Activated B cell treated with CpG ODN at 0.5 μM for 24 hours (primary cell): ENCODE measurements around the gene HSD17B2. TPM values are rescaled to one million over a fixed set of nuclear protein-coding genes. Genes with fewer than 3 reads are reported as not detected.

Experiments
- ATAC-seq: fragments of 200-7000 bp; cut with Tn5 transposase; one replicate; pipeline ENCODE4 v1.10.0; 2021; ENCODE audit warnings: low read depth, mild to moderate bottlenecking, moderate library complexity
- CTCF ChIA-PET: fragments of 350-600 bp; sonication (Branson Sonifier 250); formaldehyde crosslinking; loops from one replicate; lab custom pipeline; 2021; ENCODE audit warnings: antibody characterized with exemption; lab: Charles Lee
- POLR2A ChIA-PET: fragments of 350-600 bp; sonication (Branson Sonifier 250); formaldehyde crosslinking; loops from one replicate; lab custom pipeline; 2021; ENCODE audit warnings: antibody characterized with exemption; lab: Charles Lee
- DNase-seq: peaks from one replicate; pipeline ENCODE4 v3.0.0; 2022
- H3K27ac Mint-ChIP-seq: one replicate; pipeline ENCODE4 v1.8.0; 2020; ENCODE audit warnings: mixed read lengths
- H3K27me3 Mint-ChIP-seq: one replicate; pipeline ENCODE4 v1.8.0; 2021; ENCODE audit warnings: mixed read lengths
- H3K36me3 Mint-ChIP-seq: one replicate; pipeline ENCODE4 v1.8.0; 2021; ENCODE audit warnings: low read depth, mixed read lengths
- H3K4me1 Mint-ChIP-seq: one replicate; pipeline ENCODE4 v1.8.0; 2021; ENCODE audit warnings: mixed read lengths
- H3K4me3 Mint-ChIP-seq: one replicate; pipeline ENCODE4 v1.8.0; 2020; ENCODE audit warnings: mild to moderate bottlenecking, mixed read lengths
- H3K9me3 Mint-ChIP-seq: one replicate; pipeline ENCODE4 v1.8.0; 2020; ENCODE audit warnings: mixed read lengths
- CTCF ChIP-seq: fragments of 200-600 bp; IDR thresholded peaks from one replicate; pipeline ENCODE4 v1.8.0; 2022; ENCODE audit warnings: antibody characterized with exemption, mild to moderate bottlenecking
- intact Hi-C: fragments of 100-400 bp; cut with micrococcal nuclease; formaldehyde crosslinking; loops from one replicate; pipeline ENCODE4 v1.15.1; 2024
- total RNA-seq: library from RNA; stranded (reverse); gene quantifications from 2 replicates; pipeline ENCODE4 v1.2.3, GENCODE V29; 2022

The HSD17B2 gene
- total RNA-seq, 1 donor from 2014 or later: not detected

DNA sequence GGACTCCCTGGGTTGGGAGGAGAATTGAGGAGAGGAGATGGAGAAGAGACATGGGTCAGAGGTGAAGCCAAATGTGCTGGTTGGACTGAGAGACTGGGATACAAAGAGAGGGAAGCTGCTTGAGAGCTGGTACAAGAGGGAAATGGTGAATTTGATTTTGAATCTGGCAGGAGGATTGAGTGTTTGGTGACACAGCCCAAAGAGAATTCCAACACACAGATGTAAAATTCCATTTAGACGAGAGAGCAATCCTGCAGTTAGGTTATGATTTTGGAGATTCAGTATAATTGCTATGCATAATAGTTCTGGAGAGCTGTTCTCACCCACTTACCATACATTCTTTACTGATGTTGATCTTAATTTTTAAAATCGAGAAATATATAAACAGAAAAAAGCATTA lies 57.7 kb downstream of the HSD17B2 start:
- Mint-ChIP-seq H3K4me1 (no peaks in the 10 kb centered on the region), H3K4me3 (no peak overlapping the region), H3K36me3 (no peaks in the 10 kb centered on the region), H3K9me3 (no peaks in the 10 kb centered on the region), H3K27ac (no peak overlapping the region), H3K27me3 (peaks cover 13% of the 10 kb centered on the region)
- no peak for DNase-seq
- intact Hi-C loops: no loop called here
- ChIA-PET POLR2A (no interaction called here), CTCF (no interaction called here)
- no peak for ATAC-seq
- no peak for TF ChIP-seq CTCF

DNA sequence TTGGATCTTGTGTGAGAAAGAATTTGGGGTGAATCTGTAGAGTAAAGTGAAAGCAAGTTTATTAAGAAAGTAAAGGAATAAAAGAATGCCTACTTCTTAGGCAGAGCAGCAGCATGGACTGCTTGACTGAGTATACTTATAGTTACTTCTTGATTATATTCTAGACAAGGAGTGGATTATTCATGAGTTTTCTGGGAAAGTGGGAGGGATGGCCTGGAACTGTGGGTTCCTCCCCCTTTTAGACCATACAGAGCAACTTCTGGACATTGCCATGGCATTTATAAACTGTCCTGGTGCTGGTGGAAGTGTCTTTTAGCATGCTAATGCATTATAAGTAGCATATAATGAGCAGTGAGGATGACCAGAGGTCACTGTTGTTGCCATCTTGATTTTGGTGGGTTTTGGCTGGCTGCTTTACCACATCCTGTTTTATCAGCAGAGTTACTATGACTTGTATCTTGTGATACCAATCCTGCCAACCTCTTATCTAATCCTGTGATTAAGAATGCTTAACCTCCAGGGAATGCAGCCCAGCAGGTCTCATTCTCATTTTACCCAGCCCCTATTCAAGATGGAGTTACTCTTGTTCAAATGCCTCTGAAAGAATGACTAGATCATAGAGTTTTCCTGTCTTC lies 58.7 kb downstream of the HSD17B2 start:
- Mint-ChIP-seq H3K27me3 (peaks cover 15% of the 10 kb centered on the region), H3K4me3 (no peak overlapping the region), H3K27ac (no peak overlapping the region), H3K4me1 (no peaks in the 10 kb centered on the region), H3K36me3 (no peaks in the 10 kb centered on the region), H3K9me3 (no peaks in the 10 kb centered on the region)
- ChIA-PET POLR2A (interaction anchor here (0.6 kb wide), 1 partner anchor 703 kb away, joined by 3 read pairs; no protein-coding TSS in a partner anchor), CTCF (no interaction called here)
- ATAC-seq: no peak
- no peak for TF ChIP-seq CTCF
- DNase-seq: no peak
- intact Hi-C loops: no loop called here

DNA sequence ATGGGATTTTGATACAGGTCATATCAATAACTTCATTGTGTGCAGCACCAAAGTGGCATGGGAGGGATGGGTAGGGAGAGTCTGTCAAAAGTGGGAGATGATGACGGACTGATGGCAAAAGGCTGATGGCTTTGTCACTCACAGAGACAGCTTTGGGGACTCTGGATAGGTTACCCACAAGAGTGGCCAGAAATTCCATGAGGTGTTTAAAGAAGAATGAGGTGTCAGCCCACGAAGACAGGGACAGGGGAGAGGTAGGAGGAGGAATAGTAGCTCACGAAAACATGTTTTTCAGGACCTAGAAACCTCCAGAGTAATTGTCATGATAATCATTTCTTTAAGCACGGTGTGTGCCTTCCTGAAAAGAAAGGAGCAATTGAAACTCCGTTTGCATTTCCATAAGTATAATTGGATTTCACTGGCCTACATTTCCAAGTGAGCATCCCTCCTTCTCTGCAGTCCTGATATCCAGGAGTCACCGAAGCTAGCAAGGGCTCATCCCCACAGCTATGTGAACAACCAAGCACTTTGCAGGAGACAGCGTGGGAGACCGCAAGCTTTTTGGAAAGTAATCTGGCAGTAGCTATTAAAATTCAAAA lies 60.0 kb downstream of the HSD17B2 start:
- CTCF ChIA-PET: no interaction called here
- POLR2A ChIA-PET: no interaction called here

DNA sequence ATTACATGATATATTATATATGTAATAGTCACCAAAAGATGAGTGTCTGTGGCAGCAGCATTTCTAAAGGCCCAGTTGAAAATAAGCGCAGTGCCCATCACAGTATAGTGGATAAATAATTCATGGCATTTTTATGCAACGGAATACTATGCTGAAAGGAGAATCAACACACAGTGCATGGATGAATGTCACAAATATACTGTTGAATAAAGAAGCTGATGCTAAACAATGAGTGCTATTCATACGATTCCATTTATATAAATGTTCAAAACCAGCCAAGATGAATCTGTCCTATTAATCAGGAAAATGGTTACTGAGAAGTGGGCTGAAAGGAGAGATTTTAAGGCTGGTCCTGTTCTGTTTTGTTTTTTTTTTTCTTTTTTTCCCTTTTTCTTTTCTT lies 61.6 kb downstream of the HSD17B2 start:
- POLR2A ChIA-PET: no interaction called here
- intact Hi-C loops: no loop called here
- TF ChIP-seq CTCF: no peak
- H3K9me3 Mint-ChIP-seq: no peaks in the 10 kb centered on the region
- ATAC-seq (no peak), DNase-seq (no peak)
- CTCF ChIA-PET: no interaction called here
- peaks cover 13% of the 10 kb centered on the region for H3K27me3 Mint-ChIP-seq
- H3K27ac Mint-ChIP-seq: no peak overlapping the region
- no peaks in the 10 kb centered on the region for H3K36me3 Mint-ChIP-seq
- H3K4me1 Mint-ChIP-seq: no peaks in the 10 kb centered on the region
- H3K4me3 Mint-ChIP-seq: no peak overlapping the region

More for the DNA sequence above, 60.0 kb downstream of the HSD17B2 start:
- Mint-ChIP-seq H3K27me3 (peaks cover 15% of the 10 kb centered on the region), H3K4me1 (no peaks in the 10 kb centered on the region), H3K4me3 (no peak overlapping the region), H3K27ac (no peak overlapping the region), H3K36me3 (no peaks in the 10 kb centered on the region), H3K9me3 (no peaks in the 10 kb centered on the region)
- no peak for DNase-seq
- intact Hi-C loops: no loop called here
- no peak for TF ChIP-seq CTCF
- no peak for ATAC-seq

GRCh38 chr16:82105107-82105506 lies 70.1 kb downstream of the HSD17B2 start:
- no peaks in the 10 kb centered on the region for H3K4me1 Mint-ChIP-seq
- H3K36me3 Mint-ChIP-seq: no peaks in the 10 kb centered on the region
- intact Hi-C loops: no loop called here
- TF ChIP-seq CTCF: no peak
- CTCF ChIA-PET: no interaction called here
- POLR2A ChIA-PET: no interaction called here
- no peaks in the 10 kb centered on the region for H3K9me3 Mint-ChIP-seq
- peaks cover 18% of the 10 kb centered on the region for H3K27me3 Mint-ChIP-seq
- ATAC-seq (no peak), DNase-seq (no peak)
- H3K4me3 Mint-ChIP-seq: no peak overlapping the region
- no peak overlapping the region for H3K27ac Mint-ChIP-seq
